ENCODE results near the gene SCRG1.

Gene SCRG1

DNA sequence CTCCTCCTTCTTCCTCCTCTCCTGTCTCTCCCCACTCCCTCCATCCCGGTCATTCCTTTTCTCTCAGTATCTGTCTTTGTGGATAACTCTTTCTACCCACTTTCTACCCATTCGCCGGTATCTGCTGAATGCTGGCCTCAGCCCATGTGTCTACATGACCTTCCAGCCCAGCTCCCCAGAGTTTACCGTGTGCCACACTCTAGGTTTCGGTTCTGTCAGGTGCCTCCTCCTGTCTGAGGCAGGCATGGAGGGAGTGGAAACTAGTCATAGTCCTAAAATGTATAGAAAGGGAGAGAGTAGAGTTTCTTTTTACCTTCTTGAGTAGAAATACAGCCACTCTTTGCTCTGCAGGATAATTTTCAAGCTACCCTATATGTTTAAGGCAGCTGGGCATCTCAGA is 33.5 kb upstream of the SCRG1 start:
- intact Hi-C loops (cut with DNase I; ENCODE audit: low total_unique reads): no loop called here
- Histone ChIP-seq H3K27ac (no peak overlapping the region), H3K4me1 (peaks cover 0 to 22% (median 7%) of the 10 kb centered on the region in 4 donors), H3K4me3 (no peak overlapping the region), H3K9me3 (no peaks in the 10 kb centered on the region), H3K27me3 (no peaks in the 10 kb centered on the region), H3K36me3 (no peaks in the 10 kb centered on the region)
- TF ChIP-seq, protein P1, sequence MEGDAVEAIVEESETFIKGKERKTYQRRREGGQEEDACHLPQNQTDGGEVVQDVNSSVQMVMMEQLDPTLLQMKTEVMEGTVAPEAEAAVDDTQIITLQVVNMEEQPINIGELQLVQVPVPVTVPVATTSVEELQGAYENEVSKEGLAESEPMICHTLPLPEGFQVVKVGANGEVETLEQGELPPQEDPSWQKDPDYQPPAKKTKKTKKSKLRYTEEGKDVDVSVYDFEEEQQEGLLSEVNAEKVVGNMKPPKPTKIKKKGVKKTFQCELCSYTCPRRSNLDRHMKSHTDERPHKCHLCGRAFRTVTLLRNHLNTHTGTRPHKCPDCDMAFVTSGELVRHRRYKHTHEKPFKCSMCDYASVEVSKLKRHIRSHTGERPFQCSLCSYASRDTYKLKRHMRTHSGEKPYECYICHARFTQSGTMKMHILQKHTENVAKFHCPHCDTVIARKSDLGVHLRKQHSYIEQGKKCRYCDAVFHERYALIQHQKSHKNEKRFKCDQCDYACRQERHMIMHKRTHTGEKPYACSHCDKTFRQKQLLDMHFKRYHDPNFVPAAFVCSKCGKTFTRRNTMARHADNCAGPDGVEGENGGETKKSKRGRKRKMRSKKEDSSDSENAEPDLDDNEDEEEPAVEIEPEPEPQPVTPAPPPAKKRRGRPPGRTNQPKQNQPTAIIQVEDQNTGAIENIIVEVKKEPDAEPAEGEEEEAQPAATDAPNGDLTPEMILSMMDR (IDR thresholded peaks at IDR 0.05): no peak
- no peak for DNase-seq

DNA sequence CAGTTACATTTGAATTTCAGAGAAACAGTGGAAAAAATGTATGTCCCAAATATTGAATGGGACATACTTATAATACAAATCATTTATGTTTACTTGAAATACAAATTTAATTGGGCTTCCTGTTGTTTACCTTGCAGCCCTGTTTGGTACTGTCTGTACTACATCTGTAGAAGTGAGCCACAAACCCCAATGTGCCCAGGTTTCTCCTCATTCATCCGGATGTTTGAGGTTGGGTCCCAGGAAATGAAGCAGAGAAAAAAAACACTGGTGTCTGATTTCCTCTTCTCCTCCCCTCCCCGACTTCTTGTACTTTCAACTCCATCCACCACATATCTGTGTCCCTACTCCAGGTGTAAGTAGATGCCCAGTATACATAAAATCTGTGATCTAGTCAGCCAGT is 27.1 kb upstream of the SCRG1 start:
- H3K27me3 ChIP-seq: no peaks in the 10 kb centered on the region
- intact Hi-C loops (cut with DNase I; ENCODE audit: low total_unique reads): no loop called here
- TF ChIP-seq, protein P1 (IDR thresholded peaks at IDR 0.05): no peak
- H3K9me3 ChIP-seq: no peaks in the 10 kb centered on the region
- peaks cover 0 to 40% (median 6%) of the 10 kb centered on the region in 4 donors for H3K4me1 ChIP-seq
- H3K36me3 ChIP-seq: no peaks in the 10 kb centered on the region
- H3K27ac ChIP-seq: peak overlapping the region; percentile 63 to 70
- H3K4me3 ChIP-seq: no peak overlapping the region
- no peak for DNase-seq

DNA sequence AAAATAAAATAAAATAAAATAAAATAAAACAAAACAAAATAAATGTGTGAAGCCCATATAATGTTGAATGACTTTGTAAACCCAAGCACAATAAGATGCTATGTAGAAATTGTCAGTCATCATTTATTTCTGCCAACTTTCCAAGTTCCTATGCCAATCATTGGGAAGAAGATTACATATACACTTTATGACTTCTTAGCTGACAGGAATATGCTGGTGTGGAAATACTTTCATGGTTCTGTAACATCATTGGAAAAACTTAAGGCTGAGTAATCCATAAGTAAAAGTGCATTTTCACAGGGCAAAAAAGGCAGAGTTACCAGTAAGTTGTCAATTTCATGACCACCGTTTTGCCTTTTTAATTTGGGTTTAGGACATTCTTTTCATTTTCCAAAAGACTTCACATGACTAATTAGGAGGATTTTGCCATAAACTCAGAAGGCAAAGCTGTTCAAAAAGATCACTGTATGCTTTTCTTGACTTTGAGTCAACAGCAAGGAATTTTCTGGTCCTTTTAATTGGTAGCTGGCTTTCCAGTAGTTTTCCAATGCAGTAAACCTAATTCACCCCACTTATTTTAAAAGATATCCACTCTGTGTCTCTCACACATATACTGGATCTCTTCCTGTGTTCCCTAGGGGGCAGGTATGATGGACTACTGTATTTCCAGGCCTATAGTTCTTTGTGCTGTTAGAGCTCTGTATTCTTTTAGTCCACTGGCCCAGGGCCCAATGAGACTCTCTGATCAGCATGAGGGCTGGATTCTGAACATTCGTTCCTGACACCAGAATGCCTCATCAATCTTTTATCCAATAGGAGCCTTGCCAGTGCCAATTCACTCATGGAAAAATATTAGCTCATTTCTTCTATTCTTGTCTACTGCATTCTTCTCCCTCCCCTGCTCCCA is 26.2 kb upstream of the SCRG1 start:
- TF ChIP-seq, protein P1 (IDR thresholded peaks at IDR 0.05): no peak
- Histone ChIP-seq H3K4me1 (peaks cover 0 to 40% (median 6%) of the 10 kb centered on the region in 4 donors), H3K27me3 (no peaks in the 10 kb centered on the region), H3K27ac (peak overlapping the region; percentile 63 to 70), H3K36me3 (no peaks in the 10 kb centered on the region), H3K9me3 (no peaks in the 10 kb centered on the region), H3K4me3 (no peak overlapping the region)
- intact Hi-C loops (cut with DNase I; ENCODE audit: low total_unique reads): loop anchor here (2.0 kb wide), 1 partner anchor 70 kb away; no protein-coding TSS in a partner anchor
- DNase-seq: no peak

DNA sequence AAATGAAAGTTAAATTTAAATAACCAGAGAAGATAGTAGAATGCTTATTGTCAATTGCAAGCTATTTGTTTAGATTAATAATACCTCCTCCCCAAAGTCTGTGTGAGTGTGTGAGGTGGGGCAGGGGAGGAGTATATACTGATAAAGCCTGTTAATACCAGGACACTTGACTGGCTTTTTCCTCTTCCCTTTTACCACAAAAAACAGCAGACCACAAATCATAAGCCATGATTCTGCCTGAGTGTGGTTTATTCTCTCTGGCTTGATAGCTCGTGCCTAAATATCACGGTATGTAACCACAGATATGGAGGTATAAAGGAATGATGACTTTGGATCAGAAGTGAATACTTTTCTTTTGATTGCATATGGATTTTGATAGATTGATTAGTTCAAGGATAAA is 21.9 kb upstream of the SCRG1 start:
- intact Hi-C loops (cut with DNase I; ENCODE audit: low total_unique reads): no loop called here
- H3K27me3 ChIP-seq: no peaks in the 10 kb centered on the region
- H3K9me3 ChIP-seq: no peaks in the 10 kb centered on the region
- no peak overlapping the region for H3K27ac ChIP-seq
- no peak overlapping the region for H3K4me3 ChIP-seq
- H3K4me1 ChIP-seq: peaks cover 0 to 22% (median 5%) of the 10 kb centered on the region in 4 donors
- TF ChIP-seq, protein P1 (IDR thresholded peaks at IDR 0.05): no peak
- H3K36me3 ChIP-seq: no peaks in the 10 kb centered on the region
- DNase-seq: no peak

DNA sequence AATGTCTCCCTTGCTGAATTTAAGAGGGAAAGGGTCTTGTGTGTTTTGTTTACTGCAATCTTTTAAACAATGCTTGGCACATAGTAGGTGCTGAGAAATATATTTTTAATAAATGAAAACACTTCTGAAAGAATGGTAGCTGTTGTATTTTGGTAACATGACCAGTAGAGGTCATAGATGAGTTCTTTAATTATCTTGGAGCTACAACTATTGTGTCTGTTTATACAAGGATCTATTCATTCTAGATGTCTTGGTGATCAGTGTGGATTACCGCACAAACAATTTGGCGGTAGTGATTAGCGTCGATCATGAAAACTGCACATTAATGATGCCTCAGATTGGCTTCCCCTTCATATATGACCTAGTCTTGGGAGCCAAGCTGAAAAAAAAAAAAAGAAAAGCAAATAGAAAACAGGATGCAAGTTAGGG is 21.4 kb upstream of the SCRG1 start:
- Histone ChIP-seq H3K27ac (no peak overlapping the region), H3K27me3 (no peaks in the 10 kb centered on the region), H3K36me3 (no peaks in the 10 kb centered on the region), H3K4me1 (peaks cover 0 to 18% (median 3%) of the 10 kb centered on the region in 4 donors), H3K9me3 (no peaks in the 10 kb centered on the region), H3K4me3 (no peak overlapping the region)
- intact Hi-C loops (cut with DNase I; ENCODE audit: low total_unique reads): no loop called here
- TF ChIP-seq, protein P1 (IDR thresholded peaks at IDR 0.05): peak; percentile 43 to 50
- DNase-seq: no peak
